NT2/D1 (cell line): ENCODE results near the gene ADPRH.
"Not testable (repeated sequence)": the region's sequence is repeated elsewhere in the genome, so short reads cannot be mapped to it uniquely, and the experiment has no call there.

Experiments used
- DNase-seq: peaks from one replicate; pipeline ENCODE4 v3.0.0-alpha.2; 2011; ENCODE audit warnings: low read depth, low spot score
- H3K27me3 ChIP-seq: 2 replicates; pipeline ENCODE4 v1.6.0; 2011; ENCODE audit warnings: mild to moderate bottlenecking; ENCODE audit not compliant: insufficient read length, insufficient read depth
- H3K36me3 ChIP-seq: 2 replicates; pipeline ENCODE4 v1.6.1; 2011; ENCODE audit warnings: mild to moderate bottlenecking, low read length, mixed read lengths; ENCODE audit not compliant: insufficient read depth, insufficient read length
- H3K4me1 ChIP-seq: 2 replicates; pipeline ENCODE4 v1.5.1; 2011; ENCODE audit not compliant: insufficient read depth, insufficient read length
- H3K4me3 ChIP-seq: 2 replicates; pipeline ENCODE4 v1.5.1; 2011; ENCODE audit warnings: low read depth; ENCODE audit not compliant: insufficient read length
- H3K9ac ChIP-seq: 2 replicates; pipeline ENCODE4 v1.6.0; 2011; ENCODE audit warnings: low read depth; ENCODE audit not compliant: insufficient read length
- H3K9me3 ChIP-seq: 2 replicates; pipeline ENCODE4 v1.5.1; 2011; ENCODE audit warnings: mild to moderate bottlenecking, low read length; ENCODE audit not compliant: insufficient read depth
- SUZ12 ChIP-seq: IDR thresholded peaks from 2 replicates; pipeline ENCODE4 v1.6.1; 2011; ENCODE audit not compliant: insufficient read length, insufficient read depth; ENCODE audit errors: extremely low read depth
- YY1 ChIP-seq: IDR thresholded peaks from 2 replicates; pipeline ENCODE4 v1.6.1; 2011; ENCODE audit not compliant: insufficient read length, insufficient read depth
- ZNF274 ChIP-seq: IDR thresholded peaks from 2 replicates; pipeline ENCODE4 v1.6.1; 2011; ENCODE audit warnings: mild to moderate bottlenecking, low read depth, low read length

Gene ADPRH

GRCh38 chr3:119590706-119591105 lies 11.4 kb downstream of the ADPRH start:
- H3K36me3 ChIP-seq = peaks cover 5% of the 10 kb centered on the region
- H3K9me3 ChIP-seq = no peaks in the 10 kb centered on the region
- peaks cover 3% of the 10 kb centered on the region for H3K27me3 ChIP-seq
- peaks cover 4% of the 10 kb centered on the region for H3K4me1 ChIP-seq
- H3K9ac ChIP-seq = no peak overlapping the region
- TF ChIP-seq SUZ12 (no peak), YY1 (no peak), ZNF274 (no peak)
- H3K4me3 ChIP-seq = no peak overlapping the region
- no peak for DNase-seq

- peaks cover 4% of the 10 kb centered on the region for H3K4me1 ChIP-seq
- no peak for DNase-seq
- no peak overlapping the region for H3K9ac ChIP-seq
- no peaks in the 10 kb centered on the region for H3K9me3 ChIP-seq
- no peak overlapping the region for H3K4me3 ChIP-seq
- TF ChIP-seq SUZ12 (no peak), YY1 (no peak), ZNF274 (no peak)
- H3K27me3 ChIP-seq = peaks cover 3% of the 10 kb centered on the region
- no peaks in the 10 kb centered on the region for H3K36me3 ChIP-seq
Measured at GRCh38 chr3:119592861-119593260, 13.6 kb downstream of the ADPRH start.

GRCh38 chr3:119594066-119594465 lies 14.8 kb downstream of the ADPRH start:
- DNase-seq = no peak
- no peak overlapping the region for H3K9ac ChIP-seq
- no peak overlapping the region for H3K4me3 ChIP-seq
- H3K27me3 ChIP-seq = peaks cover 3% of the 10 kb centered on the region
- H3K36me3 ChIP-seq = no peaks in the 10 kb centered on the region
- H3K9me3 ChIP-seq = no peaks in the 10 kb centered on the region
- peaks cover 3% of the 10 kb centered on the region for H3K4me1 ChIP-seq
- TF ChIP-seq SUZ12 = no peak
- no peak for TF ChIP-seq YY1
- no peak for TF ChIP-seq ZNF274

- H3K36me3 ChIP-seq, H3K4me1 ChIP-seq, H3K4me3 ChIP-seq, H3K27me3 ChIP-seq, H3K9ac ChIP-seq, DNase-seq, H3K9me3 ChIP-seq: not testable (repeated sequence)
Measured at GRCh38 chr3:119594929-119595328, 15.6 kb downstream of the ADPRH start.

- Histone ChIP-seq H3K4me1 (no peaks in the 10 kb centered on the region), H3K4me3 (no peak overlapping the region), H3K27me3 (peaks cover 3% of the 10 kb centered on the region), H3K9me3 (no peaks in the 10 kb centered on the region), H3K36me3 (no peaks in the 10 kb centered on the region), H3K9ac (no peak overlapping the region)
- no peak for DNase-seq
- TF ChIP-seq ZNF274 (no peak), SUZ12 (no peak), YY1 (no peak)
Measured at GRCh38 chr3:119595639-119596334, 16.5 kb downstream of the ADPRH start.

- Histone ChIP-seq H3K4me3 (no peak overlapping the region), H3K4me1 (no peaks in the 10 kb centered on the region), H3K27me3 (peaks cover 3% of the 10 kb centered on the region), H3K9ac (no peak overlapping the region), H3K9me3 (no peaks in the 10 kb centered on the region), H3K36me3 (no peaks in the 10 kb centered on the region)
- TF ChIP-seq YY1 (no peak), SUZ12 (no peak), ZNF274 (no peak)
- DNase-seq = no peak
Measured at GRCh38 chr3:119596398-119596797, 17.1 kb downstream of the ADPRH start.

- TF ChIP-seq SUZ12 (no peak), YY1 (no peak)
- H3K9ac ChIP-seq = no peak within 1 kb of the TSS
Measured at GRCh38 chr3:119597548-119598288, 18.4 kb downstream of the ADPRH start, which contains the start of gene PLA1A. Gene PLA1A (plus strand): TSS chr3:119597885. CDS start chr3:119597914, 29 bp downstream.

More at GRCh38 chr3:119597548-119598288, 18.4 kb downstream of the ADPRH start, which contains the start of gene PLA1A:
- Histone ChIP-seq H3K27me3 (no peaks in the 10 kb centered on the region), H3K36me3 (no peaks in the 10 kb centered on the region), H3K9me3 (no peaks in the 10 kb centered on the region), H3K4me3 (no peak within 1 kb of the TSS), H3K4me1 (no peaks in the 10 kb centered on the region)
- DNase-seq = no peak
